Peyer's patch (tissue), 4 donors: Measurements from ENCODE around the gene PLXDC1.

ENCODE experiments used
- CTCF ChIP-seq, 6 experiments: fragments of 450-650 bp in 4 of 6; fragments of 200-600 bp in 2 of 6; sonication (generic) in 1 of 6; IDR thresholded peaks; one replicate each; pipeline ENCODE4 v1.5.1; 2017 to 2019; ENCODE audit warnings: antibody characterized with exemption in 6 of 6, mild to moderate bottlenecking in 3 of 6, moderate library complexity in 1 of 6
- POLR2A ChIP-seq, 2 donors: fragments of 450-650 bp; IDR thresholded peaks; one replicate each; pipeline ENCODE4 v1.5.1; 2017; ENCODE audit warnings: antibody characterized with exemption in 2 of 2, mild to moderate bottlenecking in 2 of 2, moderate library complexity in 2 of 2

GRCh38 chr17:39165841-39166349 lies 14.5 kb upstream of the PLXDC1 start, which contains the start of gene ARL5C:
- TF ChIP-seq CTCF (IDR thresholded peaks at IDR 0.05) (no peak), POLR2A (IDR thresholded peaks at IDR 0.05) (no peak)
